Activated CD8-positive, alpha-beta memory T cell treated with anti-CD3 and anti-CD28 coated beads for 24 hours (primary cell): ENCODE results near the gene FOXN1.

Experiments
- DNase-seq: peaks from one replicate; pipeline ENCODE4 v3.0.0-alpha.2; 2020

The FOXN1 gene

GRCh38 chr17:28478712-28479615 lies 27.2 kb upstream of the FOXN1 start:
- no peak for DNase-seq

GRCh38 chr17:28480278-28480677 lies 25.9 kb upstream of the FOXN1 start:
- DNase-seq, result no peak

GRCh38 chr17:28480799-28481571 lies 25.2 kb upstream of the FOXN1 start:
- DNase-seq, result no peak

GRCh38 chr17:28482551-28483199 lies 23.5 kb upstream of the FOXN1 start:
- DNase-seq, result no peak

GRCh38 chr17:28484296-28484695 lies 21.9 kb upstream of the FOXN1 start:
- DNase-seq, result no peak

GRCh38 chr17:28485049-28485448 lies 21.1 kb upstream of the FOXN1 start:
- DNase-seq, result no peak

GRCh38 chr17:28487881-28488532 lies 18.1 kb upstream of the FOXN1 start:
- no peak for DNase-seq

GRCh38 chr17:28488533-28489276 lies 17.4 kb upstream of the FOXN1 start:
- DNase-seq, result no peak

GRCh38 chr17:28491286-28491685 lies 14.9 kb upstream of the FOXN1 start:
- no peak for DNase-seq

- no peak for DNase-seq
These were observed 14.3 kb upstream of the FOXN1 start for GRCh38 chr17:28491860-28492259.

GRCh38 chr17:28492352-28493310 lies 13.5 kb upstream of the FOXN1 start:
- no peak for DNase-seq

GRCh38 chr17:28493460-28493859 lies 12.7 kb upstream of the FOXN1 start:
- no peak for DNase-seq

GRCh38 chr17:28494445-28495188 lies 11.5 kb upstream of the FOXN1 start:
- peak; percentile 93 for DNase-seq

- DNase-seq, result no peak
These were observed 10.5 kb upstream of the FOXN1 start for GRCh38 chr17:28495635-28496034.

GRCh38 chr17:28497931-28498330 lies 8.2 kb upstream of the FOXN1 start:
- DNase-seq, result no peak

GRCh38 chr17:28498652-28499363 lies 7.3 kb upstream of the FOXN1 start:
- DNase-seq, result no peak

- no peak for DNase-seq
These were observed 6.8 kb upstream of the FOXN1 start for GRCh38 chr17:28499364-28499664.

- no peak for DNase-seq
These were observed 6.3 kb upstream of the FOXN1 start for GRCh38 chr17:28499684-28500357.

GRCh38 chr17:28500712-28501379 lies 5.3 kb upstream of the FOXN1 start:
- no peak for DNase-seq
